Breast epithelium (tissue), 4 donors: ENCODE data around the gene KCNH6. TPM values are rescaled to one million over a fixed set of nuclear protein-coding genes. Genes with fewer than 3 reads are reported as not detected.

Experiments used
- DNase-seq, 2 donors: peaks; one replicate each; pipeline ENCODE4 v3.0.0-alpha.2; 2019; ENCODE audit warnings: low spot score in 2 of 2
- H3K27ac ChIP-seq, 2 donors: fragments of 200-600 bp; sonication (generic) in 1 of 2; one replicate each; pipeline ENCODE4 v1.5.1; 2016 to 2019; ENCODE audit warnings: mild to moderate bottlenecking in 1 of 2
- H3K27me3 ChIP-seq, 2 donors: fragments of 200-600 bp; sonication (generic) in 1 of 2; one replicate each; pipeline versions ENCODE4 v1.5.1 to v1.6.0; 2017 to 2019; ENCODE audit warnings: control low read depth in 1 of 2, mild to moderate bottlenecking in 1 of 2
- H3K36me3 ChIP-seq: fragments of 200-600 bp; one replicate; pipeline ENCODE4 v1.5.1; 2019
- H3K4me1 ChIP-seq, 2 donors: fragments of 200-600 bp; sonication (generic); one replicate each; pipeline ENCODE4 v1.5.1; 2016 to 2019; ENCODE audit warnings: control low read depth in 1 of 2
- H3K4me3 ChIP-seq, 3 donors: fragments of 200-600 bp; sonication (generic); 1 replicate in 2 of 3; 2 replicates in 1 of 3; pipeline ENCODE4 v1.5.1; 2016 to 2019; ENCODE audit warnings: mild to moderate bottlenecking in 3 of 3, moderate library complexity in 2 of 3
- H3K9me3 ChIP-seq, 2 donors: fragments of 200-600 bp; sonication (generic) in 1 of 2; one replicate each; pipeline ENCODE4 v1.5.1; 2016 to 2019; ENCODE audit warnings: control low read depth in 1 of 2
- CTCF ChIP-seq, 3 donors: fragments of 450-650 bp; IDR thresholded peaks; one replicate each; pipeline ENCODE4 v1.5.1; 2016 to 2017; ENCODE audit warnings: antibody characterized with exemption in 3 of 3, mild to moderate bottlenecking in 3 of 3, moderate library complexity in 3 of 3
- POLR2A ChIP-seq: fragments of 450-650 bp; IDR thresholded peaks from one replicate; pipeline ENCODE4 v1.6.1; 2016; ENCODE audit warnings: antibody characterized with exemption, mild to moderate bottlenecking, moderate library complexity
- POLR2AphosphoS5 ChIP-seq, 3 donors: sonication (generic); formaldehyde crosslinking; IDR thresholded peaks; one replicate each; pipeline ENCODE4 v1.6.1; 2017; ENCODE audit warnings: antibody characterized with exemption in 3 of 3
- intact Hi-C: fragments of 100-400 bp; cut with DNase I; formaldehyde crosslinking; loops from one replicate; pipeline ENCODE4 v1.15.1; 2023; ENCODE audit warnings: low total_unique reads
- total RNA-seq, 3 donors: library from RNA; depleted of rRNA; stranded (reverse); fragments of >200 nt; gene quantifications; one replicate each; pipeline ENCODE4 v1.1.0, GENCODE V29; 2016

KCNH6 gene
- total RNA-seq, result not detected

GRCh38 chr17:63523253-63523855 is at the start of gene KCNH6:
Gene KCNH6 (plus strand): TSS chr17:63523358. CDS start chr17:63523414, 56 bp downstream.
- Histone ChIP-seq H3K36me3 (no peaks in the 10 kb centered on the region), H3K27ac (no peak within 1 kb of the TSS), H3K4me3 (peak within 1 kb of the TSS in 2 of 3 donors; percentile 18 to 51), H3K9me3 (no peaks in the 10 kb centered on the region), H3K27me3 (peaks cover 0 to 5% of the 10 kb centered on the region in 2 donors), H3K4me1 (no peaks in the 10 kb centered on the region)
- intact Hi-C loops, result no loop called here
- DNase-seq, result no peak
- TF ChIP-seq POLR2AphosphoS5 (IDR thresholded peaks at IDR 0.05) (no peak), POLR2A (no peak)

- no peaks in the 10 kb centered on the region for H3K36me3 ChIP-seq
- H3K27ac ChIP-seq, result peak overlapping the region; percentile 10 to 71
- no peak overlapping the region for H3K4me3 ChIP-seq
- peaks cover 7 to 13% of the 10 kb centered on the region in 2 donors for H3K4me1 ChIP-seq
- TF ChIP-seq POLR2AphosphoS5 (IDR thresholded peaks at IDR 0.05) (no peak), POLR2A (no peak), CTCF (IDR thresholded peaks at IDR 0.05) (no peak)
- intact Hi-C loops, result no loop called here
- H3K27me3 ChIP-seq, result peaks cover 0 to 3% of the 10 kb centered on the region in 2 donors
- DNase-seq, result no peak
- H3K9me3 ChIP-seq, result no peaks in the 10 kb centered on the region
These were observed 49.0 kb upstream of the KCNH6 start for GRCh38 chr17:63474174-63474573.

- H3K9me3 ChIP-seq, result no peaks in the 10 kb centered on the region
- intact Hi-C loops, result no loop called here
- H3K4me3 ChIP-seq, result no peak overlapping the region
- H3K27me3 ChIP-seq, result peaks cover 0 to 3% of the 10 kb centered on the region in 2 donors
- H3K27ac ChIP-seq, result peak overlapping the region; percentile 10 to 58
- TF ChIP-seq POLR2AphosphoS5 (IDR thresholded peaks at IDR 0.05) (no peak), POLR2A (no peak), CTCF (IDR thresholded peaks at IDR 0.05) (no peak)
- peaks cover 7 to 13% of the 10 kb centered on the region in 2 donors for H3K4me1 ChIP-seq
- H3K36me3 ChIP-seq, result no peaks in the 10 kb centered on the region
- no peak for DNase-seq
These were observed 48.3 kb upstream of the KCNH6 start for GRCh38 chr17:63474586-63475460.

GRCh38 chr17:63475491-63476412 is 47.4 kb upstream of the KCNH6 start:
- no peak for DNase-seq
- Histone ChIP-seq H3K9me3 (no peaks in the 10 kb centered on the region), H3K27ac (peak overlapping the region; percentile 39 to 58), H3K4me1 (peaks cover 7 to 13% of the 10 kb centered on the region in 2 donors), H3K27me3 (peaks cover 0 to 3% of the 10 kb centered on the region in 2 donors), H3K4me3 (peak overlapping the region in 2 of 3 donors; percentile 59 to 77), H3K36me3 (no peaks in the 10 kb centered on the region)
- TF ChIP-seq CTCF (IDR thresholded peaks at IDR 0.05) (no peak), POLR2A (no peak), POLR2AphosphoS5 (IDR thresholded peaks at IDR 0.05) (no peak)
- intact Hi-C loops, result no loop called here

- Histone ChIP-seq H3K36me3 (no peaks in the 10 kb centered on the region), H3K4me1 (peaks cover 7 to 13% of the 10 kb centered on the region in 2 donors), H3K27ac (peak overlapping the region; percentile 39 to 58), H3K9me3 (no peaks in the 10 kb centered on the region), H3K27me3 (peaks cover 0 to 3% of the 10 kb centered on the region in 2 donors), H3K4me3 (peak overlapping the region; percentile 53 to 77 (median 59))
- intact Hi-C loops, result no loop called here
- TF ChIP-seq POLR2A (no peak), POLR2AphosphoS5 (IDR thresholded peaks at IDR 0.05) (no peak), CTCF (IDR thresholded peaks at IDR 0.05) (no peak)
- DNase-seq, result no peak
These were observed 46.7 kb upstream of the KCNH6 start for GRCh38 chr17:63476459-63476853.
